Measurements from ENCODE around the gene CD82.

The CD82 gene

DNA sequence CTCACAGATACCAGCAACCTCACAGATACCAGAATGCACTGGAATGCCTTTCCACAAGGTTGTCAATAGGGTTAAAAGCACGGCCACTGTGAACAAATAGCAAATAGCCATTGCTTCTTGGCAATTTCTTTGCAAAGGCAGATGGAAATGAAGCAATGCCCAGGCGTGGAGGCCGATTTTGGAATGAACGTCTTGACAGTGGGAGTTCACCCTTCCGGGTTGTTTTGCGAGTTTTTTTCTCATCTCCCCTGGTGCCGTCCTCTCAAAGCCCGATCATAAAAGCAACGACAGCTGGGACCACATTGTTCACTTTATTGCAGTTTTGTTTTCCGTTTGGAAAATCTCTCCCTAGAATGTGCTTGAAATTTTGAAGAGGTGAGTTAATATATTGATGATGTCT, 38.0 kb upstream of the CD82 start:
- TF ChIP-seq, protein P1, sequence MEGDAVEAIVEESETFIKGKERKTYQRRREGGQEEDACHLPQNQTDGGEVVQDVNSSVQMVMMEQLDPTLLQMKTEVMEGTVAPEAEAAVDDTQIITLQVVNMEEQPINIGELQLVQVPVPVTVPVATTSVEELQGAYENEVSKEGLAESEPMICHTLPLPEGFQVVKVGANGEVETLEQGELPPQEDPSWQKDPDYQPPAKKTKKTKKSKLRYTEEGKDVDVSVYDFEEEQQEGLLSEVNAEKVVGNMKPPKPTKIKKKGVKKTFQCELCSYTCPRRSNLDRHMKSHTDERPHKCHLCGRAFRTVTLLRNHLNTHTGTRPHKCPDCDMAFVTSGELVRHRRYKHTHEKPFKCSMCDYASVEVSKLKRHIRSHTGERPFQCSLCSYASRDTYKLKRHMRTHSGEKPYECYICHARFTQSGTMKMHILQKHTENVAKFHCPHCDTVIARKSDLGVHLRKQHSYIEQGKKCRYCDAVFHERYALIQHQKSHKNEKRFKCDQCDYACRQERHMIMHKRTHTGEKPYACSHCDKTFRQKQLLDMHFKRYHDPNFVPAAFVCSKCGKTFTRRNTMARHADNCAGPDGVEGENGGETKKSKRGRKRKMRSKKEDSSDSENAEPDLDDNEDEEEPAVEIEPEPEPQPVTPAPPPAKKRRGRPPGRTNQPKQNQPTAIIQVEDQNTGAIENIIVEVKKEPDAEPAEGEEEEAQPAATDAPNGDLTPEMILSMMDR (IDR thresholded peaks at IDR 0.05; ENCODE audit: insufficient read depth, low read length, missing control alignments): no peak
- POLR2A ChIA-PET: no interaction called here
- CTCF ChIA-PET: interaction anchor here (0.8 to 7.0 kb wide), 2 partner anchors 10 to 394 kb away, joined by 3 to 80 read pairs; no protein-coding TSS in a partner anchor
- DNase-seq (ENCODE audit: low read depth, low spot score): no peak
- H3K4me3 ChIP-seq (ENCODE audit: low read depth, low read length): no peak overlapping the region

DNA sequence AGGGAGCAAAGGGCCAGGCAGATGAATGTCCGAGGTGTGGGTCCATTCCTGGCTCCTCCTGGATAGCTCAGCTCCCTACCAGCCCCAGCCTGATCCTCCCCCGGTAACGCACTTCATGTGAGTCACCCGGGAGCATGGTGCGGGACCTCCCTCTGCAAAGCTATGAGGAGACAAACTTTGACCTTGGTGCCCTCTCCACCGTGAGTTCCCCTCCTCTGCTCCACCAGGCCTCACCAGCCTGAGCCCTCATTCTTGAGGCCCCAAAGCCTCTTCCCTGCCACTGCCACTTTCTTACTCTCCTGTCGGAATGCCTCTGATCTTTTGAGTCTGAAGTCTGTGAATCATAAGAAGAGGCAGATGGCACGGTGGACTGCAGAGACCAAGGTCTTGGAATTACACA, 37.4 kb upstream of the CD82 start:
- POLR2A ChIA-PET: no interaction called here

DNA sequence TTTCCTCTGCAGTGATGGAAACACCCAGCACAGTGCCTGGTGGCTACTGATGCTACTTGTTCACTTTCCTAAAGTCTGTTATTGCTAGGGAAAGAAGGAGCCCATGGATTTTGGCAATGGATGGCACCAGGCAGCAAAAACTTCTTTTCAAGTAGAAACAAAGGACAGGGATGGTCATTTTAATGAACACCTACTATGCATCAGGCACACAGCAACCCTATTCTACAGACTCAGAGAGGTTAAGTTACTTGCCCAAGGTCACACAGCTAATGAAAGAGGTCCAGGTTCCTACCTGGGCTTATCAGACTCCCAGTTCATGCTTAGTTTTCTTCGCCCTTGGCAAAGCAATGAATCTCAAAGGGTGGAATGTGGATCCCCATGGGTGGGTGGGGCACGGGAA, 36.9 kb upstream of the CD82 start:
- H3K4me3 ChIP-seq (ENCODE audit: low read depth, low read length): no peak overlapping the region
- no peak for DNase-seq (ENCODE audit: low read depth, low spot score)
- POLR2A ChIA-PET: no interaction called here
- TF ChIP-seq, protein P1 (IDR thresholded peaks at IDR 0.05; ENCODE audit: insufficient read depth, low read length, missing control alignments): no peak
- CTCF ChIA-PET: interaction anchor here (0.7 to 2.3 kb wide), 2 partner anchors 243 to 433 kb away, joined by 3 to 7 read pairs; partner anchors contain the start of gene EXT2

More for the DNA sequence above, 37.4 kb upstream of the CD82 start:
- no peak for DNase-seq (ENCODE audit: low read depth, low spot score)
- H3K4me3 ChIP-seq (ENCODE audit: low read depth, low read length): no peak overlapping the region
- TF ChIP-seq, protein P1 (IDR thresholded peaks at IDR 0.05; ENCODE audit: insufficient read depth, low read length, missing control alignments): no peak
- CTCF ChIA-PET: interaction anchor here (0.8 to 7.0 kb wide), 2 partner anchors 9 to 394 kb away, joined by 3 to 80 read pairs; no protein-coding TSS in a partner anchor

DNA sequence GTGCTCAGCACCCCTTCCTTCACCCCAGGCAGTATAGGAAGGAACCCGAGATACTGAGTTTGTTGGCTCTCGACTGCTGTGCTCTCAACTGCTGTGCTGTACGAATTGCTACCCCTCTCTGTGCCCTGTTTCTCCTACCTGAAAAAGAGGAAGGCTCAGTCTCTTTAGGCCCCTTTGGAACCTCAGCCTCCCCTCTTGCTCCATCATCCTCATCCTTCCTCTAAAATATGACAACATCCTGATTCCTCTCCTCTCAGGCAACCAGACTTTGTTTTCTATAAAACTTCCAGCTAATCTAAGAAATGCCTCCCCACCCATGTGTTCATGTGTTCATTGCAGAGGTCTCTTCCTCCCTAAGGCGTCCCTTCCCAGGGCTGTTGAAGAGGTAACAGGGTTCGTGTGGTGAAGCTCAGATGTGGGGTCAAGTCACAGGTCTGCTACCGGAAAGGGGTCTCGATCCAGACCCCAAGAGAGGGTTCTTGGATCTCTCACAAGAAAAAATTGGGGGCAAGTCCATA, 35.5 kb upstream of the CD82 start:
- ChIA-PET CTCF (interaction anchor here (1.0 to 2.3 kb wide), 5 partner anchors 10 to 438 kb away, joined by 3 to 7 read pairs (median 6); no protein-coding TSS in a partner anchor), POLR2A (no interaction called here)
- TF ChIP-seq, protein P1 (IDR thresholded peaks at IDR 0.05; ENCODE audit: insufficient read depth, low read length, missing control alignments): no peak

DNA sequence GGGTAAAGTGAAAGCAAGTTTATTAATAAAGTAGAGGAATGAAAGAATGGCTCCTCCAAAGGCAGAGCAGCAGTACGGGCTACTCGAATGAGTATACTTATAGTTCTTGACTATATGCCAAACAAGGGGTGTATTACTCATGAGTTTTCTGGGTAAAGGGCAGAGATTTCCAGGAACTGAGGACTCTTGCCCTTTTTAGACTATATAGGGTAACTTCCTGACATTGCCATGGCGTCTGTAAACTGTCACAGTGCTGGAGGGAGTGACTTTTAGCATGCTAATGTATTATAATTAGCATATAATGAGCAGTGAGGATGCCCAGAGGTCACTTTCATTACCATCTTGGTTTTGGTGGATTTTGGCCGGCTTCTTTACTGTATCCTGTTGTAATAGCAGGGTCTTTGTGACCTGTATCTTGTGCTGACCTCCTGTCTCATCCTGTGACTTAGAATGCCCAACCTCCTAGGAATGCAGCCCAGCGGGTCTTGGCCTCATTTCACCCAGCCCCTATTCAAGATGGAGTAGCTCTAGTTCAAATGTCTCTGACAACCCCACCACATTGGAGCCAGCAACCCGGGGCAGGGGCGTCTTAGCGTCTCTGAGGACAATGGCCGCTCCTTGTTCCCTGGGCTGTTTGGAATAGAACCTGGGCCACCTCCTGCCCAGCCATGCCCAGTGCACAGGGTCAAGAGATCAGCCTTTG, 34.9 kb upstream of the CD82 start:
- TF ChIP-seq, protein P1 (IDR thresholded peaks at IDR 0.05; ENCODE audit: insufficient read depth, low read length, missing control alignments): no peak
- H3K4me3 ChIP-seq (ENCODE audit: low read depth, low read length): no peak overlapping the region
- CTCF ChIA-PET: interaction anchor here (1.0 to 2.3 kb wide), 4 partner anchors 9 to 438 kb away, joined by 3 to 7 read pairs (median 6); no protein-coding TSS in a partner anchor
- DNase-seq (ENCODE audit: low read depth, low spot score): no peak
- POLR2A ChIA-PET: no interaction called here

More for the DNA sequence above, 35.5 kb upstream of the CD82 start:
- no peak overlapping the region for H3K4me3 ChIP-seq (ENCODE audit: low read depth, low read length)
- no peak for DNase-seq (ENCODE audit: low read depth, low spot score)

DNA sequence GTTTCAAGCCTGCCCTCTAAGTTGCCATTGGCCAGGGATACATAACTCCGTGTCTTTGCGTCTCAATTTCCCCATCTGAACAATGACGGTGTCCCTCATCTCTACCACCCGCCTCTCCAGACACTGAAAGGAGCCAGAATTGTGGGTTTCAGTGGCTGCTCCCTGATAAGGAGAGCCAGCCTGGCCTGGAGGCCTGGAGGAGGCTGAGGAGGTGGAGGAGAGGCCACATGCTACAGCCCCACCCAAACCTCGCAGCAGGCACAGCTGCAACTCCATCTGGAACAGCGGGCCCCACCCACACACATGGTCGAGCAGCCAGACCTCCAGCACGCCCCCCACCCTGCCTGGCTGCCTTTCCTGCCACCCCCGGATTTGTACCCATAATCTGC, 34.4 kb upstream of the CD82 start:
- DNase-seq (ENCODE audit: low read depth, low spot score): no peak
- H3K4me3 ChIP-seq (ENCODE audit: low read depth, low read length): no peak overlapping the region
- TF ChIP-seq, protein P1 (IDR thresholded peaks at IDR 0.05; ENCODE audit: insufficient read depth, low read length, missing control alignments): no peak
- CTCF ChIA-PET: interaction anchor here (1.7 to 1.8 kb wide), 2 partner anchors 8 to 436 kb away, joined by 10 read pairs; partner anchors contain the start of gene EXT2
- POLR2A ChIA-PET: no interaction called here
